SH-SY5Y (cell line): ENCODE results near the gene DSG4.

Experiments
- GATA2 ChIP-seq: IDR thresholded peaks from 2 replicates; pipeline ENCODE4 v1.6.1; 2011; ENCODE audit warnings: mild to moderate bottlenecking, low read depth, low read length
- GATA3 ChIP-seq: IDR thresholded peaks from 2 replicates; pipeline ENCODE4 v1.6.1; 2011; ENCODE audit warnings: low read depth, mild to moderate bottlenecking, low read length, moderate library complexity

- no peak for TF ChIP-seq GATA2
- no peak for TF ChIP-seq GATA3
These were observed 43.9 kb downstream of the DSG4 start for GRCh38 chr18:31420524-31420923.
